NCI-H128 (cell line): ENCODE measurements around the gene PPT1.
"Not testable (repeated sequence)": the region's sequence is repeated elsewhere in the genome, so short reads cannot be mapped to it uniquely, and the experiment has no call there.

Source experiments
- DNase-seq: peaks from one replicate; lab custom pipeline; 2025; ENCODE audit not compliant: unreplicated experiment; lab: John Stamatoyannopoulos, UW

PPT1 gene

GRCh38 chr1:40057310-40058030 is 39.6 kb downstream of the PPT1 start:
- no peak for DNase-seq

- DNase-seq, result no peak
Measured at GRCh38 chr1:40056519-40057309, 40.3 kb downstream of the PPT1 start.

GRCh38 chr1:40053138-40053887 is 43.7 kb downstream of the PPT1 start:
- DNase-seq, result no peak

- DNase-seq, result no peak
Measured at GRCh38 chr1:40050863-40051262, 46.2 kb downstream of the PPT1 start.

- no peak for DNase-seq
Measured at GRCh38 chr1:40049725-40050124, 47.3 kb downstream of the PPT1 start.

GRCh38 chr1:40047769-40048168 is 49.3 kb downstream of the PPT1 start:
- no peak for DNase-seq

GRCh38 chr1:40047276-40047675 is 49.8 kb downstream of the PPT1 start:
- DNase-seq, result no peak

- no peak for DNase-seq
Measured at GRCh38 chr1:40045766-40046165, 51.3 kb downstream of the PPT1 start.

GRCh38 chr1:40045182-40045581 is 51.9 kb downstream of the PPT1 start:
- DNase-seq, result no peak

- no peak for DNase-seq
Measured at GRCh38 chr1:40044110-40044509, 52.9 kb downstream of the PPT1 start.

GRCh38 chr1:40042341-40042740 is 54.7 kb downstream of the PPT1 start:
- DNase-seq, result no peak

GRCh38 chr1:40041466-40041838 is 55.6 kb downstream of the PPT1 start:
- no peak for DNase-seq

- DNase-seq, result peak; percentile 100
Measured at GRCh38 chr1:40040511-40041465, 56.3 kb downstream of the PPT1 start, which contains the start of gene CAP1. Gene CAP1 (plus strand): TSS chr1:40040729. CDS start chr1:40059347, 18,618 bp downstream.

- peak; percentile 16 for DNase-seq
Measured at GRCh38 chr1:40039757-40040510, 57.1 kb downstream of the PPT1 start.

- no peak for DNase-seq
Measured at GRCh38 chr1:40039245-40039756, 57.8 kb downstream of the PPT1 start.

GRCh38 chr1:40038697-40039096 is 58.4 kb downstream of the PPT1 start:
- DNase-seq, result no peak

- DNase-seq, result not testable (repeated sequence)
Measured at GRCh38 chr1:40037254-40037653, 59.8 kb downstream of the PPT1 start.

GRCh38 chr1:40036574-40036973 is 60.5 kb downstream of the PPT1 start:
- DNase-seq, result no peak

- DNase-seq, result no peak
Measured at GRCh38 chr1:40034869-40035268, 62.2 kb downstream of the PPT1 start.
